BE2C (cell line): ENCODE measurements around the gene NOA1.

Source experiments
- DNase-seq: peaks from one replicate; pipeline ENCODE4 v3.0.0-alpha.2; 2020
- H3K27me3 ChIP-seq: fragments of 250-450 bp; sonication (Bioruptor Pico); 2 replicates; pipeline ENCODE4 v1.5.1; 2020; ENCODE audit warnings: mild to moderate bottlenecking
- H3K36me3 ChIP-seq: fragments of 250-450 bp; sonication (Bioruptor Pico); 2 replicates; pipeline ENCODE4 v1.5.1; 2020; ENCODE audit warnings: mild to moderate bottlenecking
- H3K4me1 ChIP-seq: fragments of 250-450 bp; sonication (Bioruptor Pico); 2 replicates; pipeline ENCODE4 v1.5.1; 2020
- H3K4me3 ChIP-seq: 2 replicates; pipeline ENCODE4 v1.5.1; 2011; ENCODE audit warnings: low read depth, low read length
- H3K9me3 ChIP-seq: fragments of 250-450 bp; sonication (Bioruptor Pico); 2 replicates; pipeline ENCODE4 v1.5.1; 2020
- CTCF ChIP-seq: IDR thresholded peaks from 2 replicates; pipeline ENCODE4 v1.5.1; 2012; ENCODE audit warnings: mild to moderate bottlenecking, low read depth, low read length

Gene NOA1

GRCh38 chr4:56978750-56979303 is 1.4 kb upstream of the NOA1 start, which contains the start of gene POLR2B:
POLR2B (plus strand) TSS chr4:56978896; CDS start chr4:56978986, 90 bp downstream.
- DNase-seq: peak; percentile 94
- H3K4me3 ChIP-seq: peak within 1 kb of the TSS; percentile 99
- H3K9me3 ChIP-seq: no peaks in the 10 kb centered on the region
- H3K27me3 ChIP-seq: no peaks in the 10 kb centered on the region
- TF ChIP-seq CTCF: no peak
- no peaks in the 10 kb centered on the region; the same call in 1 of the 2 replicates for H3K4me1 ChIP-seq
- peaks cover 17% of the 10 kb centered on the region for H3K36me3 ChIP-seq

GRCh38 chr4:56976837-56977320 is 527 bp downstream of the NOA1 start:
- peak; percentile 48 for DNase-seq

GRCh38 chr4:56976283-56976836 is 1.0 kb downstream of the NOA1 start:
- Histone ChIP-seq H3K4me1 (no peaks in the 10 kb centered on the region), H3K36me3 (peaks cover 33% of the 10 kb centered on the region)

More at GRCh38 chr4:56976837-56977320, 527 bp downstream of the NOA1 start:
- H3K27me3 ChIP-seq: no peaks in the 10 kb centered on the region
- peak overlapping the region; percentile 99 for H3K4me3 ChIP-seq
- H3K4me1 ChIP-seq: no peaks in the 10 kb centered on the region; the same call in 1 of the 2 replicates
- peaks cover 37% of the 10 kb centered on the region for H3K36me3 ChIP-seq
- peak; percentile 14; the same call in 1 of the 2 replicates for TF ChIP-seq CTCF
- no peaks in the 10 kb centered on the region for H3K9me3 ChIP-seq

GRCh38 chr4:56973336-56973735 is 4.1 kb downstream of the NOA1 start:
- no peaks in the 10 kb centered on the region for H3K9me3 ChIP-seq
- H3K4me3 ChIP-seq: no peak overlapping the region
- H3K27me3 ChIP-seq: no peaks in the 10 kb centered on the region
- TF ChIP-seq CTCF: no peak
- H3K4me1 ChIP-seq: no peaks in the 10 kb centered on the region
- DNase-seq: no peak
- peaks cover 50% of the 10 kb centered on the region for H3K36me3 ChIP-seq

More at GRCh38 chr4:56976283-56976836, 1.0 kb downstream of the NOA1 start:
- no peak for TF ChIP-seq CTCF
- no peak for DNase-seq
- Histone ChIP-seq H3K27me3 (no peaks in the 10 kb centered on the region), H3K4me3 (peak overlapping the region; percentile 99), H3K9me3 (no peaks in the 10 kb centered on the region)

GRCh38 chr4:56972809-56973208 is 4.6 kb downstream of the NOA1 start:
- Histone ChIP-seq H3K9me3 (no peaks in the 10 kb centered on the region), H3K4me3 (no peak overlapping the region), H3K4me1 (no peaks in the 10 kb centered on the region), H3K36me3 (peaks cover 53% of the 10 kb centered on the region), H3K27me3 (no peaks in the 10 kb centered on the region)
- no peak for DNase-seq
- no peak for TF ChIP-seq CTCF

- no peak for DNase-seq
- H3K4me1 ChIP-seq: no peaks in the 10 kb centered on the region
- H3K4me3 ChIP-seq: no peak overlapping the region
- TF ChIP-seq CTCF: no peak
- H3K27me3 ChIP-seq: no peaks in the 10 kb centered on the region
- H3K36me3 ChIP-seq: peaks cover 55% of the 10 kb centered on the region
- H3K9me3 ChIP-seq: no peaks in the 10 kb centered on the region
Observed at GRCh38 chr4:56972389-56972788, 5.0 kb downstream of the NOA1 start.
